Epithelial cell of esophagus (primary cell): Measurements from ENCODE around the gene MYBBP1A.

ENCODE experiments used
- DNase-seq: peaks from one replicate; pipeline ENCODE4 v3.0.0; 2010; ENCODE audit warnings: low read depth
- H3K4me3 ChIP-seq: 2 replicates; pipeline ENCODE4 v1.5.1; 2011; ENCODE audit warnings: mild to moderate bottlenecking, low read length, control low read depth
- TF ChIP-seq, protein P1 (sequence below): IDR thresholded peaks from 2 replicates; pipeline ENCODE4 v1.5.1; 2011; ENCODE audit warnings: low read depth, mild to moderate bottlenecking, low read length, control low read depth, inconsistent platforms; ENCODE audit not compliant: insufficient read depth; ENCODE audit errors: missing control alignments

MYBBP1A gene

DNA sequence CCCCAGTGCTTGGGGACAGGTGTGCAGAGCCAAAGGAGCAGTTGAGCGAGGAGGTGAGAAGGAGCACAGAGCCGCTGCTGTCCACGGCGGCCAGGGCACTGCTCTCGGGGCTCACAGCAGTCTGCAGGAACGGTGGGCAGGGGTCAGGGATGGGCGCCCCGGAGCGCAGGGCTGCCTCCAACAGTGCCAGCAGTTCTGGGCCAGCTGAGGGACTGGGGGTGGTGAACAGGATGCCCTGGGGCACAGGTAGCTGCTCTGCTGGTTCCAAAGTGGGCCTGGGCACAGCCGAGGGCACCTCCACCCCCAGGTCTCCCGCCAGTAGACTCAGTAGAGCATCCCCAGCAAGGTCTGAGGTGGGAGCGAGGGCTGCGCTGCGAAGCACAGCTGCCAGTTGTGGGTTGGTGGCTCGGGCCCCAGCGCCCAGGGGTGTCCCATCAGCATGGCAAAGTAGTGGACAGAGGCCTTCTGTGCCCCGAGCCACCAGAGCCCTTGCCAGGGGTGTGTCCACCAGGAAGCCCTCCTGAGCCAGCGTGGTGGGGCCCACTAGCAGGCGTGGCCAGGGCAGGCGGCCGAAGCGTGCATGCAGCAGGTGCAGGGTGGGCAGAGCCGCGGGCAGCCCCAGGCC is 3.3 kb upstream of the MYBBP1A start:
- TF ChIP-seq, protein P1, sequence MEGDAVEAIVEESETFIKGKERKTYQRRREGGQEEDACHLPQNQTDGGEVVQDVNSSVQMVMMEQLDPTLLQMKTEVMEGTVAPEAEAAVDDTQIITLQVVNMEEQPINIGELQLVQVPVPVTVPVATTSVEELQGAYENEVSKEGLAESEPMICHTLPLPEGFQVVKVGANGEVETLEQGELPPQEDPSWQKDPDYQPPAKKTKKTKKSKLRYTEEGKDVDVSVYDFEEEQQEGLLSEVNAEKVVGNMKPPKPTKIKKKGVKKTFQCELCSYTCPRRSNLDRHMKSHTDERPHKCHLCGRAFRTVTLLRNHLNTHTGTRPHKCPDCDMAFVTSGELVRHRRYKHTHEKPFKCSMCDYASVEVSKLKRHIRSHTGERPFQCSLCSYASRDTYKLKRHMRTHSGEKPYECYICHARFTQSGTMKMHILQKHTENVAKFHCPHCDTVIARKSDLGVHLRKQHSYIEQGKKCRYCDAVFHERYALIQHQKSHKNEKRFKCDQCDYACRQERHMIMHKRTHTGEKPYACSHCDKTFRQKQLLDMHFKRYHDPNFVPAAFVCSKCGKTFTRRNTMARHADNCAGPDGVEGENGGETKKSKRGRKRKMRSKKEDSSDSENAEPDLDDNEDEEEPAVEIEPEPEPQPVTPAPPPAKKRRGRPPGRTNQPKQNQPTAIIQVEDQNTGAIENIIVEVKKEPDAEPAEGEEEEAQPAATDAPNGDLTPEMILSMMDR: no peak
- DNase-seq: no peak

DNA sequence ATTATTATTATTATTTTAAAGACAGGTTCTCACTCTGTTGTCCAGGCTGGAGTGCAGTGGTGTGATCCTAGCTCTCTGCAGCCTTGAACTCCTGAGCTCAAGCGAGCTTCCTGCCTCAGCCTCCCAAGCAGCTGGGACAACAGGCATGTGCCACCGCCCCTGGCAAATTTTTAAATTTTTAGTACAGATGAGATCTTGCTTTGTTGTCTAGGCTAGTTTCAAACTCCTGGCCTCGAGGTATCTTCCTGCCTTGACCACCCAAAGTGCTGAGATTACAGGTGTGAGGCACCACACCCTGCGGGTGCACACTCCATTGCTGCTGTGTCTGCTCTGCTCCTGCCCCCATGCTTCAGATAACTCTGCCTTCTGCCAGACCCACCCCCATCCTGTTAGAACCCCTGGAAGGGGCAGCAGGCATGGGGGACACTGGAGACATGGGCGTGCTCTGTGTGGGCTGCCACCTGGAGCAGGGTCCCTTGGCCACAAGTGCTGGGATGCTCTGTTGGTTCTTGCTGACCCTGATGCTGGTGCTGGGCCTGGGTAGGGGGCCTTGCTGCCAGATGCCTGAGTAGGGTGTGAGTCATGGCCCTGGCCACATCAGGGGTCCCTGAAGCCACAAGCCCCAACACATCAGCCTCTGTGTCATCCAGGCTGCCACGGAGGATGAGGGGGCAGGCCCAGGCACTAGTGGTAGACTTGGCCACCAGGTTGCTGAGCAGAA is 2.6 kb upstream of the MYBBP1A start:
- DNase-seq: no peak
- H3K4me3 ChIP-seq: no peak overlapping the region
- TF ChIP-seq, protein P1: no peak

More for the DNA sequence above, 3.3 kb upstream of the MYBBP1A start:
- H3K4me3 ChIP-seq: no peak overlapping the region

DNA sequence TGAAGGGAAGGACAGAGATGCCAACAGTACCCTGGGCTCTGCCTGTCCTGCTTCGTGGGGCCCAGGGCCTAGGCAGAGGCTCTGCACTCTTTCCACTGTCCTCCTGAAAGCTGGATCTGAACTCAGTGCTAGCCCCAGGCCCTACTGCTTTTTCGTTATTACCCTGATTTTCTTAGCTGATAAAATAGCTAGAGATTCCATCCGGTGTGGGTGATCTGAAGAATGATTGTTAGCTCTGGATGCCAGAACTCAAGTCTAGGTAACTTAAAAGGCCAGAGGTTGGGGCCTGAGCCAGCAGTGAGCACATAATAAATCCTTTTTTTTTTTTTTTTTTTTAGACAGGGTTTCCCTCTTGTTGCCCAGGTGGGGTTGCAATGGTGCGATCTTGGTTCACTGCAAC is 1.8 kb upstream of the MYBBP1A start:
- no peak overlapping the region for H3K4me3 ChIP-seq
- no peak for DNase-seq
- TF ChIP-seq, protein P1: no peak

DNA sequence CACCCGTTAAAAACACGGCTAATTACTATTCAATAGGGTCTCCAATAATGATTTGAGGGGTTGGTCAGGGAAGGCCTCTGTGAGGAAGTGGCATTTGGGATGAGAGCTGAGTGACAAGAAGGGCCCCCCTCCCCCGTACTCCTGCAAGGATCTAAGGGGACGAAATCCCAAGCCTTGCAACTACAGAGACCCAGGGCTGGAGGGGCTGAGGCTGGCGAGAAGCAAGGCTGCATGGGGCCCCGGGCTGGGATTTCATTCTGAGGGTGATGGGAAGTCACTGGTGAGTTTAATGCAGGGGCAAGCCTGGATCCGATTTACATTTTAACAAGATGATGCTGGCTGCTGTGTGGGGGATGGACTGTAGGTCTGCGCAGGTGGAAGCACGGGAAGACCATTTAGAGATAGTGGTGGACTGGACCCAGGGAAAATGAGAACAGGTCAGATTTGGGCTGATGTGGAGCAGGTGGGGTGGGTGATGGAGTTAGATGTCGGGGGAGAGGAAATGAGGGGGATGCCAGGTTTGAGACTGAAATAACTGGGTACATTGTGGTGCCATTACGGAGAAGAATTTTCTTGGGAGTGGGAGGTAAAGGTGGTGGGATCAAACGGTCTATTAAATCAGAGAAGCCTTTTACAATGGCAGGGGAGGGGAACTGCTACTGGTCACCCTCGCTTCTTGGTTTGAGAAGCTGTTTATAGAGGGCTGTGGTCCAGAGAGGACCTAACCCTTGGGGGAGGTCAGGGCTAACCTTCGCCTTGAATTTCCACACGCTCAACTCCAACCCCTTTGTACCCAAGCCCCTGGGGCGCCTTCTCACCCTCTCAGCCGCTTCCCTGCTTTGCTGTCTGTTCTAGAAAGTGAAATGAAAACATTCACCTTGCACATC is 932 bp upstream of the MYBBP1A start:
- H3K4me3 ChIP-seq: peak overlapping the region; percentile 98
- DNase-seq: no peak
- TF ChIP-seq, protein P1: no peak

DNA sequence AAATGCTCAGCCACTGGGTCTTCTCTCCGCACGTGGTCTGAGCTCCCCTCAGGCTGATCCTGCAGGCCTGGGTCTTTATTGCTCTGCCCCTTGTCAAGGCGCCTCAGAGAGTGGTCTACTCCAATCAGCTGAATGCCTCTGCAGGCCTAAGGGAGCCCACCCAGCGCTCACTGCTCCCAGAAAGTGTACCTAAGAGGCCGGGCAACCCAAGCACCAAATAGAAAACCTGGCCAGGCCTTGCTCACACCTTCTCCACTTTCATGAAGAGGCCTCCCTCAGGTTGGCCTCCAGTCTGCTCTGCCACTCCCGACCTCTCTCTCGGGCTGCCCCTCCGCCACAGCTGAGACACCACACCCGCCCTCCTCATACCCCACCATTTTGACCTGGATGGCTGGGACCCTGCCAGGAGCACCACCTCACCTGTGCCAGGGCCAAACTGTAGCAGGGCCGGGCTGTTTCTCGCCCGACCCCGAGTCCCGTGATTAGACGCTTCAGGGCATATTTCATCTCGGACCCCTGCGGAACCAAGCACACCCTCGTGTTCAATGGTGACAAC is 665 bp downstream of the MYBBP1A start:
- TF ChIP-seq, protein P1: no peak
- DNase-seq: no peak
- peak overlapping the region; percentile 98 for H3K4me3 ChIP-seq

- TF ChIP-seq, protein P1: no peak
- H3K4me3 ChIP-seq: peak overlapping the region; percentile 98
Measured at GRCh38 chr17:4553669-4554068, 1.5 kb downstream of the MYBBP1A start.

More at GRCh38 chr17:4553669-4554068, 1.5 kb downstream of the MYBBP1A start:
- no peak for DNase-seq
